GM18867 (cell line): Measurements from ENCODE around the gene EEFSEC.

Experiments used
- ATAC-seq: cut with Tn5 transposase; IDR thresholded peaks from one replicate; pipeline ENCODE4 v1.9.1; 2021; ENCODE audit warnings: mild to moderate bottlenecking, moderate library complexity; ENCODE audit not compliant: unreplicated experiment

The EEFSEC gene

GRCh38 chr3:128328546-128329458 is 175.5 kb downstream of the EEFSEC start:
- ATAC-seq = no peak

DNA sequence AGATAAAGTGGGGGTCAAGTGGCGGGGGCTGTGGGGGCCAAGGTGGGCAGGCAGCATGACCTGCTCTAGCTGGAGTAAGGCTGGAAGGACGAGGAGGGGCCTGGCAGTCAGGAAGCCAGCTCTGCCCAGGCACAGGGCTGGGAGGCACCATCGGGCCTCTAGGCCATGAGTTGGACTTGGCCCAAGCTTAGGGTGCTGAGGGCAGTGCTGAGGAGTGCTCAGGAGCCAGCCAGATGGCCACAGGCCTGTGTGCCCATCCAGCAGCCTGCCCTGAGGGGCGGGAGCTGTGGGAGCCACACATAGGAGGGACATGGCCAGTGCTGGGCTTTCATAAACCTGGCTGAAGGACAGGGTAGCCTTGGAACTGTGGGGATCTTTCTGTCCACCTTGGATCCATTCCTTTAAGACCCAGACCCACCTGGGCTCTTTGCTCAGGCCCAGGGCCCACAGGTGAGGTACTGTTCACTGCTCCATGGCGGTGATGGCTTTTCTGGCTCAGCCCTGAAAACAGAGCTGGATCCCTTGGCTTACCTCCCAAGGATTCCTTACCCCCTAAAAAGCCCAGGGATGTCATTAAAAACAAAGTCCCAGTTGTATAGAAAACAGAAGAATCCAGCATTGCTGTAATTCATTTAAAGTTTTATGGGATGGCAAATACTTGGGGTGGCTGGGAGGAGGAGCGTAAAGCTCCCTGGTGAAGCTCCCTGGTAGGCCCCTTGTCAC is 176.4 kb downstream of the EEFSEC start:
- no peak for ATAC-seq

- no peak for ATAC-seq
Observed at GRCh38 chr3:128330214-128330842, 177.0 kb downstream of the EEFSEC start.

DNA sequence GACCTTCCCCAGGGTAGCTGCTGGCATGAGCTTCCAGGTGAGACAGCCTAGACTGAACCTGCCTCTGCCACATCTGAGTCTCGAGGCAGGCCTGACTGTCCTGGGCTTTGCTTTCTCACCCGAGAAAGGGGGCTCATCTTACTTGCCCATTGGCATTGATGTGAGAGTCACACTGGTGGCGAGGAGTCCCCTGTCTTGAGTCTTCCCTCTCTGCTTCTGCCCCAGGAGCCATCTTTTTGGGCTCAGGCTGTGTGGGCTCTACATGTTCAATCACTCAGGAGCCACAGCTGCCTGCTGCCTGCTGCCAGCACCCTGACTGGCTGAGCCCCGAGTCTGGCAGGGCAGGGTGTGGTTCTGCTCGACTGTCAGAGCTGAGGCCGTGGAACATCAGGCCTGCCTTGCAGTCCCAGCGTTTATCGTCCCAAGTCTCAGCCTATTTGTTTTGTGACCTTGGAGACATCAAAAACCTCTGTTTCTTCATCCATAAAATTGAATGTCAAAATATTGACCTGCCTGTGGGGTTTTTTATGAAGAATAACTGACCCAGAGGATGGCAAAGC is 180.9 kb downstream of the EEFSEC start:
- ATAC-seq = no peak

DNA sequence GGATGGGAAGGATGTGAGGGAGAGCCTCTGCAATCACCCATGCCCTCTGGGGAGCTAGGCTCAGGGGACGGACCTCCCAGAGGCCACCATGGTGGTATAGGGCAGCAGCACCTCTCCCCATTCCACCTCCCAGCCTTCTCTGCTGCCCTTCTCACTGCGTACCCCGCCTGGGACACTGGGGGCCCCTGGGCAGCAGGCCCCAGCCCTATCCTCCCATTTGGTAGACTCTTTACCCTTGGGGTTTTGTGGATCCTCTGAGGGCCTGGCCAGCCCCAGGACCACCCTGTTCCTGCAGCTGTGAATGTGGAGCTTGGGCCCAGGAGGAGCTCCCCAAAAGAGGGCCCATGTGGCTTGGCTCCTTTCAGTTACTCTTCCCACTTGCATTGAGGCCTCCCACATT is 181.5 kb downstream of the EEFSEC start:
- no peak for ATAC-seq

DNA sequence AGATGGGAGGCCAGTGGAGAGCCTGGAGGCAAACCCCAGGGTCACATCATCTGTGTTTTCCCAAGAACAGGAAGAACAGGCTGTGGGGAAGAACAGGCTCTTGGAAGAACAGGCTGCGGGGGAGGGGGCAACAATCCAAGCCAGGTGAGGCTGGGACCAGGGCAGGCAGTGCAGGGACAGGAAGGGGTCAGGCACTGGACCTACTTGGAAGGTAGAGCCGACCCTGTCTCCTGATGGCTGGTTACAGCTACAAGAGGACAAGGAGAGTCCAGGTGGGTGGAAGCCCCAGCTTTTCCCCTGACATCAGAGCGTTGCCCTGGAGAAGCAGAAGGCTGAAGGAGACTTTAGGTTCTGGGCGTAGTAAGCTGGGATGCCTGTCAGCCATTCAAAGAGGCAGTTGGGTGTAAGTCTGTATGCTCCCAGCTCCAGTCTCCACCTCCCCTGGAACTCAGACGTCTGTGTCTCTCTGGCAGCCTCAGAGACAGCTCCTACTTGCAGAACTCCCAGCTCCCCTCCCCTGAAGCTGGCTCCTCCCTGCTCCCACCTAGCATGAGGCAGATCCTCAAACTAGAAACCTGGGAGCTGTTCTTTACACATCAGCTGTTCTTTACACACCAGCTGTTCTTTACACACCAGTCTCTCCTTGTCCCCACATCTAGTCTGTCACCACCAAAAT is 182.5 kb downstream of the EEFSEC start:
- no peak for ATAC-seq

DNA sequence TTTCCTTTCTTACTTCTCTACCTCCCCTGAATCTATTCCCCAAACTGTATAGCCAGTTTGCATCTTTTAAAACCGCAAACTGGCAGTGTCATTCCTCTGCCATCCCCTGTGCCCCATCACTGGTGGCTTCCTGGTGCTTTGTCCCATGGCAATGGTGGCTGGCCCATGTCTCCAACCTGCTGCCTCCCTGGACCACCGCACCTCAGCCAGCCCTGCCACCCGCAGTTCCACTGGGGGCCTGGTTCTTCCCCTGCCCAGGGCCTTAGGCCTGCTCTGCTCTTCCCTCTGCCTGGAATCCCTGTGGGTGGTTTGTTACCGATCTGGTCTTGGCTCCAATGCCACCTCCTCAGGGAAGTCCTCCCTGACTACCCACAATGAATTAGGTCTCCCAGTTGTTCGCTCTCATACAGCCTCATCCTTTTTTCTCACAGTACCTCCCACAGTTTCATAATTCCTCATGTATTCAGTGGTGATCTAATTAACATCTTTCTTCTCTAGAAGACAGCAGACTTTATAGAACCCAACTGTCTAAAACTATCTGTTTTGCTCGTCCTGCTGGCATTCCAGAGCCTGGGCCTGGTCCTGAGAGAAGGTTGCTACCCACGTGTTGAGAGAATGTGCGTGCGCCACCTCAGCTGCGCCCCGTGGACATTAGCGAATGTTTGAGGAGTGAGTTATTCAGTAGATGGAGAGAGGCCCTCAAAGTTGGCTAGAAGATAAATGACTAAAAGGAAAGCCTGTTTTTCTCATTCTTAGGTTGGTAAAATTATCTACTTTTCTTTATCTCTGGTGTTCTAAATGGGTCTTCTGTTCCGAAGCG is 183.3 kb downstream of the EEFSEC start:
- no peak for ATAC-seq

GRCh38 chr3:128337305-128337704 is 184.0 kb downstream of the EEFSEC start:
- no peak for ATAC-seq

- ATAC-seq = no peak
Observed at GRCh38 chr3:128338536-128339330, 185.5 kb downstream of the EEFSEC start.

DNA sequence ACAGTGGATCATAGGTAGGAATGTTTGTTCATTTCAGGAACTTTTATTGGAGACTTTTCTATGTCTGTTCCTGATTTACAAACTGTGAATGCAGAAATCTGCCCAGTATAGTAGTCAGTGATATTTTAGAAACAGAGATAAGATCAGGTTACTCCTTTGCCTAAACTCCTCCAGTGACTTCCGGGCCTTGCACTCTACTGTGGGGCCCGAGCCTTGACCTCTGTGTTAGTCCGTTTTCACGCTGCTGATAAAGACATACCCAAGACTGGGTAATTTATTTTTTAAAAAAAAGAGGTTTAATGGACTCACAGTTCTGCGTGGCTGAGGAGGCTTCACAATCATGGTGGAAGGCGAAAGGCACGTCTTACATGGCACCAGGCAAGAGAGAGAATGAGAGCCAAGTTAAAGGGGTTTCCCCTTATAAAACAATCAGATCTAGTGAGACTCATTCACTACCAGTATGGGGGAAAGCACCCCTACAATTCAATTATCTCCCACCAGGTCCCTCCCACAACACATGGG is 186.3 kb downstream of the EEFSEC start:
- ATAC-seq = no peak

DNA sequence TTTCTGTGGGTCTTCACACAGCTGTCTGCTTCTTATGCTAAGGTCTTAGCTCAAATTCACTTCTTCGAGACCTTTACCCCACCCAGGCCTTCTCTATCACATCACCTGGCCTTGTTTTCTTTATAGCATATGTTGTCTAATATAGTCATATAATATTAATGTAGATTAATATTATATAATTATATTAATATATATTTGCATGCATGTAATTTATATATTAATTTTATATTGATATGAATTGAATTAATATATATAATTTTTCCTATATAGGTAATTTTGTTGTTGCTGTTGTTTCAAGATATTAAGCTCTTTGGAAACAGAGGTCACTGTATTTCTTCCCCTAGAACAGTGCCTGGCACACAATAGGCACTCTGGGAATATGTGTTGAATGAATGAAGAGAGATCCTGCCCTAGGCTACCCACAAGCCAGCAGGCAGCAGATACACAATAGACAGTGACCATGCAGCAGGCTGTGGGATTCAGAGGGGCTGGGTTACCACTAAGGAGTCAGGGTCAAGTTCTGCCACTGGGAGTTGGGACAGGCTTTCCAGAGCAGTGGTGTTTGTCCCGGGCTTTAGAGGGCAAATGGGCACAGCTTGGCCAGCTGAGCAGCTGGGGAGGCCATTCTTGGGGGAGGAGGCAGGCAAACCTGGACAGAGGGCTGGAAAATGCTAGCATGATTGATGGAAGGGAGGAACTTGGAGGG is 187.1 kb downstream of the EEFSEC start:
- ATAC-seq = no peak

DNA sequence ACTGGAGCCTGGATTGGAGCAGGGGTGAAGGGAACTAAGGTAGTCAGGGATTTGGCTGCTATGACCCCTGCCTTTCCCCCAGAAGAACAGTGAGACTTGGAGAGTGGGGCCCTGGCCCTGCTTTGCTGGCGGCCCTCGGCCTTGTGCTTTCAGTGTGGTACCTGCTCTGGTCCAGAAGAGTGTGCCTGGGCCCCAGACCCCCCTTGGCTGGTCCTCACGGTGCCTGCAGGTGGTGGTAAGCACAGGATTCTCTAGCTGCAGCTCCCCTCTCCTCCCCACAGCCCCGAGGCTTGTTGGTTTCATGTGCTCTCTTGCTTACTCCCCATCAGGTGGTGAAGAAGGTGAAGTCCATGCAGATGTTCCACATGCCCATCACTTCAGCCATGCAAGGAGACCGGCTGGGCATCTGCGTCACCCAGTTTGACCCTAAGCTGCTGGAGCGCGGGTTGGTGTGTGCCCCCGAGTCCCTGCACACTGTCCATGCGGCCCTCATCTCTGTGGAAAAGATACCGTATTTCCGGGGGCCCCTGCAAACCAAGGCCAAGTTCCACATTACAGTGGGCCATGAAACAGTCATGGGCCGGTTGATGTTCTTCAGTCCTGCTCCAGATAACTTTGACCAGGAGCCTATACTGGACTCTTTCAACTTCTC is 187.7 kb downstream of the EEFSEC start:
- ATAC-seq = no peak

GRCh38 chr3:128341659-128342395 is 188.5 kb downstream of the EEFSEC start:
- no peak for ATAC-seq

- ATAC-seq = no peak
Observed at GRCh38 chr3:128342701-128343180, 189.5 kb downstream of the EEFSEC start.

- no peak for ATAC-seq
Observed at GRCh38 chr3:128343287-128344051, 190.2 kb downstream of the EEFSEC start.

DNA sequence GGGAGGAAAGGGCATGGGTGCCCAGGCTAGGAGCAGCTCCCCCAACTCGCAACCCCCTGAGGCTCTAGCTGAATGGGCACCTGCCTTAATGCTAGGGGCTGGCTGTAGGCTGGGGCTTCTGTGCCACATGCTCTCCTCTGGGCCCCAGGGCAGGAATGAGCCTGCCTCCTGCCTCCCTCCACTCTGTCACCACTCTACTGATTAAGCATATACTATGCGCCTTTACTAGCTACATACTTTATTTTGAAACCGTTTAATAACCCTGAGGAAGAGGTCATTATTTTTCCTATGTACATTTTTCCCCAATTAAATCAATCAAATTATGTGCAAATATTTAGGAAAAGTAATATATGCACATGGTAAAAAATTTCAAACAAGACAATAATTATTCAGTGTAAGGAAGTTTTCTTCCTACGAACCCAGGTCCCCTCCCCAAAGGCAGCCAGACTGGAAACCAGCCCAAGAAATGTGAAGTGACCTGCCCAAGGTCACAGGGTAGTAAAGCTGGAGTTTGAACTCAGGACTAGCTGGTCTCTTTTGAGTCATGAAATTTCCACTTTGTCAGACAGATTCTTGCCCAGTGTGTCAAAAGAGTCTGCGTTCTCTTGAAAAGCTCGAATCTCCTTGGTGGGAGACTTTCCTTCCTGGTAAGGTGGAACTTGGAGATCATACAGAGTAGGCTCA is 190.9 kb downstream of the EEFSEC start:
- ATAC-seq = no peak
